BLaER1 treated with 17β-estradiol and CSF1 and Interleukin-3, amounts not matched to agents 10 nM and 100 nM (cell line): ENCODE measurements around the gene JADE3.
A peak's percentile ranks its signal among the peaks of the same experiment; 100 is the strongest.

Experiments used
- H3K27ac ChIP-seq, 11 experiments: shearing (Covaris generic); formaldehyde crosslinking; 2 replicates each; pipeline ENCODE4 v1.8.1; 2022
- H3K27me3 ChIP-seq, 11 experiments: shearing (Covaris generic); formaldehyde crosslinking; 2 replicates each; pipeline ENCODE4 v1.8.1; 2022
- H3K36me3 ChIP-seq, 11 experiments: shearing (Covaris generic); formaldehyde crosslinking; 2 replicates each; pipeline ENCODE4 v1.8.1; 2022
- H3K4me1 ChIP-seq, 10 experiments: shearing (Covaris generic); formaldehyde crosslinking; 2 replicates each; pipeline ENCODE4 v1.8.1; 2022
- H3K4me2 ChIP-seq, 11 experiments: shearing (Covaris generic); formaldehyde crosslinking; 2 replicates each; pipeline ENCODE4 v1.8.1; 2022
- H3K4me3 ChIP-seq, 10 experiments: shearing (Covaris generic); formaldehyde crosslinking; 2 replicates each; pipeline ENCODE4 v1.8.1; 2022
- H3K9ac ChIP-seq, 11 experiments: shearing (Covaris generic); formaldehyde crosslinking; 2 replicates each; pipeline ENCODE4 v1.8.1; 2022
- H3K9me3 ChIP-seq, 11 experiments: shearing (Covaris generic); formaldehyde crosslinking; replicated peaks in 1 of 11; 2 replicates each; pipeline ENCODE4 v1.8.1; 2022
- H4K20me1 ChIP-seq, 11 experiments: shearing (Covaris generic); formaldehyde crosslinking; 2 replicates each; pipeline ENCODE4 v1.8.1; 2022
- Cebpa-rat ChIP-seq, 11 experiments: shearing (Covaris generic); IDR thresholded peaks; 2 replicates each; pipeline ENCODE4 v1.8.1; 2022

The JADE3 gene

GRCh38 chrX:46918434-46918833, 6.2 kb downstream of the JADE3 start:
- Histone ChIP-seq H3K36me3 (peaks cover 0 to 7% (median 0%) of the 10 kb centered on the region in 11 experiments; a peak in 3 of 22 replicates), H3K27me3 (no peaks in the 10 kb centered on the region), H4K20me1 (peaks cover 0 to 56% (median 17%) of the 10 kb centered on the region in 11 experiments; a peak in 12 of 22 replicates), H3K4me3 (no peak overlapping the region), H3K9me3 (peaks cover 17 to 45% (median 38%) of the 10 kb centered on the region in 11 experiments), H3K27ac (no peak overlapping the region), H3K4me1 (peaks cover 0 to 16% (median 11%) of the 10 kb centered on the region in 10 experiments; a peak in 16 of 20 replicates), H3K4me2 (no peak overlapping the region), H3K9ac (no peak overlapping the region)
- TF ChIP-seq Cebpa-rat (IDR thresholded peaks at IDR 0.05) = no peak

GRCh38 chrX:46920235-46920634, 8.0 kb downstream of the JADE3 start:
- no peak overlapping the region for H3K4me3 ChIP-seq
- no peak overlapping the region for H3K9ac ChIP-seq
- peaks cover 0 to 43% (median 3%) of the 10 kb centered on the region in 11 experiments; a peak in 6 of 22 replicates for H4K20me1 ChIP-seq
- peaks cover 0 to under 1% (median 0%) of the 10 kb centered on the region in 10 experiments; a peak in 2 of 20 replicates for H3K4me1 ChIP-seq
- TF ChIP-seq Cebpa-rat (IDR thresholded peaks at IDR 0.05) = no peak
- H3K4me2 ChIP-seq = no peak overlapping the region
- no peak overlapping the region for H3K27ac ChIP-seq
- peaks cover 17 to 44% (median 38%) of the 10 kb centered on the region in 11 experiments for H3K9me3 ChIP-seq
- peaks cover 0 to 7% (median 0%) of the 10 kb centered on the region in 11 experiments; a peak in 3 of 22 replicates for H3K36me3 ChIP-seq
- H3K27me3 ChIP-seq = no peaks in the 10 kb centered on the region

GRCh38 chrX:46922611-46923010, 10.4 kb downstream of the JADE3 start:
- Histone ChIP-seq H3K9ac (no peak overlapping the region), H4K20me1 (peaks cover 0 to 34% (median 0%) of the 10 kb centered on the region in 11 experiments; a peak in 6 of 22 replicates), H3K27ac (no peak overlapping the region), H3K4me3 (no peak overlapping the region), H3K36me3 (peaks cover 0 to 7% (median 0%) of the 10 kb centered on the region in 11 experiments; a peak in 3 of 22 replicates), H3K27me3 (no peaks in the 10 kb centered on the region), H3K4me2 (no peak overlapping the region), H3K4me1 (no peaks in the 10 kb centered on the region), H3K9me3 (peaks cover 17 to 44% (median 38%) of the 10 kb centered on the region in 11 experiments)
- TF ChIP-seq Cebpa-rat (IDR thresholded peaks at IDR 0.05) = no peak

GRCh38 chrX:46927718-46928117, 15.5 kb downstream of the JADE3 start:
- Histone ChIP-seq H3K4me3 (no peak overlapping the region), H4K20me1 (peaks cover 0 to 54% (median 0%) of the 10 kb centered on the region in 11 experiments; a peak in 7 of 22 replicates), H3K4me2 (no peak overlapping the region), H3K9me3 (peaks cover 0 to 5% (median 0%) of the 10 kb centered on the region in 11 experiments; a peak in 2 of 22 replicates), H3K4me1 (no peaks in the 10 kb centered on the region), H3K36me3 (0 out of 22 replicates have a peak, but pooled peaks cover 0 to 5% (median 0%) of the 10 kb centered on the region in 11 experiments), H3K27me3 (no peaks in the 10 kb centered on the region), H3K9ac (no peak overlapping the region), H3K27ac (no peak overlapping the region)
- no peak for TF ChIP-seq Cebpa-rat (IDR thresholded peaks at IDR 0.05)

- H3K27me3 ChIP-seq = no peaks in the 10 kb centered on the region
- H3K4me1 ChIP-seq = no peaks in the 10 kb centered on the region
- H3K27ac ChIP-seq = no peak overlapping the region
- no peak for TF ChIP-seq Cebpa-rat (IDR thresholded peaks at IDR 0.05)
- no peak overlapping the region for H3K4me2 ChIP-seq
- 0 out of 22 replicates have a peak, but pooled peaks cover 0 to 5% (median 0%) of the 10 kb centered on the region in 11 experiments for H3K36me3 ChIP-seq
- peaks cover 0 to 44% (median 0%) of the 10 kb centered on the region in 11 experiments; a peak in 7 of 22 replicates for H4K20me1 ChIP-seq
- no peaks in the 10 kb centered on the region for H3K9me3 ChIP-seq
- no peak overlapping the region for H3K9ac ChIP-seq
- no peak overlapping the region for H3K4me3 ChIP-seq
These were observed 17.4 kb downstream of the JADE3 start for GRCh38 chrX:46929439-46930261.

GRCh38 chrX:46935295-46935694, 23.1 kb downstream of the JADE3 start:
- Histone ChIP-seq H3K4me1 (no peaks in the 10 kb centered on the region), H3K9me3 (peaks cover 13 to 32% (median 20%) of the 10 kb centered on the region in 11 experiments), H3K27ac (no peak overlapping the region), H3K4me3 (no peak overlapping the region), H3K36me3 (peaks cover 0 to 9% (median 0%) of the 10 kb centered on the region in 11 experiments; a peak in 1 of 22 replicates), H3K4me2 (no peak overlapping the region), H3K27me3 (no peaks in the 10 kb centered on the region), H4K20me1 (peaks cover 0 to 17% (median 0%) of the 10 kb centered on the region in 11 experiments; a peak in 2 of 22 replicates), H3K9ac (no peak overlapping the region)
- no peak for TF ChIP-seq Cebpa-rat (IDR thresholded peaks at IDR 0.05)

- no peaks in the 10 kb centered on the region for H3K27me3 ChIP-seq
- peaks cover 0 to 9% (median 0%) of the 10 kb centered on the region in 11 experiments; a peak in 1 of 22 replicates for H3K36me3 ChIP-seq
- H3K9ac ChIP-seq = no peak overlapping the region
- no peak for TF ChIP-seq Cebpa-rat (IDR thresholded peaks at IDR 0.05)
- no peak overlapping the region for H3K4me3 ChIP-seq
- H3K4me1 ChIP-seq = no peaks in the 10 kb centered on the region
- peaks cover 0 to 4% (median 0%) of the 10 kb centered on the region in 11 experiments; a peak in 3 of 22 replicates for H4K20me1 ChIP-seq
- H3K27ac ChIP-seq = no peak overlapping the region
- H3K4me2 ChIP-seq = no peak overlapping the region
- peaks cover 13 to 50% (median 36%) of the 10 kb centered on the region in 11 experiments for H3K9me3 ChIP-seq
These were observed 26.4 kb downstream of the JADE3 start for GRCh38 chrX:46938589-46938988.

- peaks cover 0 to 6% (median 0%) of the 10 kb centered on the region in 11 experiments; a peak in 3 of 22 replicates for H4K20me1 ChIP-seq
- no peak for TF ChIP-seq Cebpa-rat (IDR thresholded peaks at IDR 0.05)
These were observed 29.1 kb downstream of the JADE3 start for GRCh38 chrX:46941341-46941740.

GRCh38 chrX:46953137-46953527, 40.9 kb downstream of the JADE3 start:
- H3K4me2 ChIP-seq = peak overlapping the region; percentile 7 to 70 (median 50); a peak in 20 of 22 replicates
- no peaks in the 10 kb centered on the region for H3K36me3 ChIP-seq
- H4K20me1 ChIP-seq = peaks cover 0 to 18% (median 0%) of the 10 kb centered on the region in 11 experiments; a peak in 3 of 22 replicates
- 0 out of 22 replicates have a peak overlapping the region, but pooled peaks of 1 of the 11 experiments have one; percentile 26 for H3K9ac ChIP-seq
- peaks cover 0 to 4% (median 0%) of the 10 kb centered on the region in 11 experiments; a peak in 1 of 22 replicates for H3K9me3 ChIP-seq
- no peak for TF ChIP-seq Cebpa-rat (IDR thresholded peaks at IDR 0.05)
- H3K27me3 ChIP-seq = no peaks in the 10 kb centered on the region
- H3K4me1 ChIP-seq = peaks cover 22 to 32% (median 25%) of the 10 kb centered on the region in 10 experiments; a peak in 19 of 20 replicates
- H3K4me3 ChIP-seq = no peak overlapping the region
- H3K27ac ChIP-seq = peak overlapping the region in 8 of 11 experiments; percentile 5 to 52 (median 41); a peak in 11 of 22 replicates

More at GRCh38 chrX:46941341-46941740, 29.1 kb downstream of the JADE3 start:
- Histone ChIP-seq H3K27ac (no peak overlapping the region), H3K4me3 (no peak overlapping the region), H3K9ac (no peak overlapping the region), H3K36me3 (peaks cover 0 to 9% (median 0%) of the 10 kb centered on the region in 11 experiments; a peak in 1 of 22 replicates), H3K27me3 (no peaks in the 10 kb centered on the region), H3K4me1 (peaks cover 0 to 15% (median 13%) of the 10 kb centered on the region in 10 experiments; a peak in 18 of 20 replicates), H3K4me2 (no peak overlapping the region), H3K9me3 (peaks cover 13 to 53% (median 37%) of the 10 kb centered on the region in 11 experiments)
